DND-41 (cell line): ENCODE measurements around the gene SIRPD.

Experiments used
- EZH2 ChIP-seq: IDR thresholded peaks from 3 replicates; pipeline ENCODE4 v1.6.1; 2012; ENCODE audit warnings: borderline replicate concordance, low read depth, mild to moderate bottlenecking, moderate library complexity, low read length, inconsistent platforms; ENCODE audit not compliant: severe bottlenecking
- TF ChIP-seq, protein P1 (sequence below): IDR thresholded peaks from 2 replicates; pipeline ENCODE4 v1.5.1; 2012; ENCODE audit warnings: borderline replicate concordance, low read length, moderate library complexity, mild to moderate bottlenecking; ENCODE audit not compliant: poor library complexity, severe bottlenecking; ENCODE audit errors: extremely low read depth

GRCh38 chr20:1537731-1538058, 19.8 kb downstream of the SIRPD start:
- TF ChIP-seq, protein P1, sequence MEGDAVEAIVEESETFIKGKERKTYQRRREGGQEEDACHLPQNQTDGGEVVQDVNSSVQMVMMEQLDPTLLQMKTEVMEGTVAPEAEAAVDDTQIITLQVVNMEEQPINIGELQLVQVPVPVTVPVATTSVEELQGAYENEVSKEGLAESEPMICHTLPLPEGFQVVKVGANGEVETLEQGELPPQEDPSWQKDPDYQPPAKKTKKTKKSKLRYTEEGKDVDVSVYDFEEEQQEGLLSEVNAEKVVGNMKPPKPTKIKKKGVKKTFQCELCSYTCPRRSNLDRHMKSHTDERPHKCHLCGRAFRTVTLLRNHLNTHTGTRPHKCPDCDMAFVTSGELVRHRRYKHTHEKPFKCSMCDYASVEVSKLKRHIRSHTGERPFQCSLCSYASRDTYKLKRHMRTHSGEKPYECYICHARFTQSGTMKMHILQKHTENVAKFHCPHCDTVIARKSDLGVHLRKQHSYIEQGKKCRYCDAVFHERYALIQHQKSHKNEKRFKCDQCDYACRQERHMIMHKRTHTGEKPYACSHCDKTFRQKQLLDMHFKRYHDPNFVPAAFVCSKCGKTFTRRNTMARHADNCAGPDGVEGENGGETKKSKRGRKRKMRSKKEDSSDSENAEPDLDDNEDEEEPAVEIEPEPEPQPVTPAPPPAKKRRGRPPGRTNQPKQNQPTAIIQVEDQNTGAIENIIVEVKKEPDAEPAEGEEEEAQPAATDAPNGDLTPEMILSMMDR, result no peak
- TF ChIP-seq EZH2, result no peak
